ENCODE measurements around the gene CSNK1A1.
"Not testable (repeated sequence)": the region's sequence is repeated elsewhere in the genome, so short reads cannot be mapped to it uniquely, and the experiment has no call there.

Gene CSNK1A1

GRCh38 chr5:149489605-149490037, 61.6 kb downstream of the CSNK1A1 start:
- no peak for DNase-seq

- DNase-seq, result no peak
These were observed 62.5 kb downstream of the CSNK1A1 start for GRCh38 chr5:149488645-149489306.

GRCh38 chr5:149487672-149488071, 63.6 kb downstream of the CSNK1A1 start:
- DNase-seq, result no peak

DNA sequence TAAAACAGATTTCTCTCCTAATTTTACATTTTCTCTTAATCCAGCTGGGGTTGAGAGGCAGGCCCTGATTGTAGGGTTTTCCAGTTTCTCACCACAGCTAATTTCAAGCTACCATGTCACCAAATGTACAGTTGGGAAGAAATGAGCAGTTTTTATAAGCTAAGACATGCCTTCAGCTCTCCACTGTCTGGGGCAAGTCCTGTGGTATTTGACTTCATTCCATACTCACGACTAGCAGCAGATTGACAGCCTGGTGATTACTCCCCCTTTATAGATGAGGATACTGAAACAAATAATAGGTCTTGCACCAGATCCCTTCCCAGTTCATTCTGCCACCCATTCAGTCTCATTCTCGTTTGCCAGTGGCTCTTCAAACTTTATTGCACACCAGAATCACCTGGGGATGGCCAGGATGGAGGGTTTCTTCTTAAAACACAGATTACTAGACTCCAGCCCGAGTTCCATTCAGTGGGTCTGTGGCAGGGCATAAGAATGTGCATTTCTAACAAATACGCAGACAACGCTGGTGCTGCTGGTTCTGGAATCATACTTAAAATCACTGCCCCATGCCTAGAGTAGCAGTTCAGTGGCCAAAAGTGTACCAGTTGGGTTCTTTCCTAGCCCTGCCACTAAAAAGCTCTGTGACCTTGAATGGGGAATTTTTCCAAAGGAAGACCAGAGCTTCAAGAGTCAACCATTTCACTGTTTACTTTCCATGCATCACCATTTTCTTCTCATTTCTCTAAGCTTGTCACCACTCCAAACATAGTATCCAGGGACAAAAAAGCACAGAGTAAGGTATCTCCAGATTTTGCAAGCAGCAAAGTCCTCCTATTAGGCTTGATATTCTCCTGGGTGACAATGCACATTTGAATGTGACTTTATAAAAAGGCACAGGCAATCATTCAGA, 64.3 kb downstream of the CSNK1A1 start:
- no peak for DNase-seq

GRCh38 chr5:149485655-149486615, 65.3 kb downstream of the CSNK1A1 start:
- peak in 1 of 14 donors; percentile 43 for DNase-seq

- DNase-seq, result no peak
These were observed 69.8 kb downstream of the CSNK1A1 start for GRCh38 chr5:149481485-149481884.

GRCh38 chr5:149478761-149479160, 72.5 kb downstream of the CSNK1A1 start:
- DNase-seq, result no peak

GRCh38 chr5:149475777-149476176, 75.5 kb downstream of the CSNK1A1 start:
- DNase-seq, result no peak

DNA sequence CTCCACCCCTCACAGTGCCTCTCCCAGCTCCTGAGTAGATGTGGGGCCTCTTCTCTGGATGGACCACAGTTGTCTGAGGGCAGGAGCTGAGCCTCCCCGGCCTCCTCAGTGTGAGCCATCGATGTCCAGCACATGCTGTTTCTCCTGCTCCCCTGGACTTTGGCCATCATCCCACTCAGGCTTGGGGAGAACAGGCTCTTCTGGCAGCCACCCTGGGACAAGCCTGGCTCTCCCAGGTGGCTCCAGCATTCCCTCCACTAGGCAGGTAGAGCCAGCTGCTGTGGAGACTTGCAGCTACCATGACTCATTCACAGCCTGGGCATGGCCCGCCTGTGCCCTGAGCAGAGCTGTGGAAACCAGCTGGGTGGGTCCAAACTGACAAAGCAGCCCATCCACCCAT, 77.0 kb downstream of the CSNK1A1 start:
- DNase-seq, result no peak

GRCh38 chr5:149473441-149473840, 77.8 kb downstream of the CSNK1A1 start:
- no peak for DNase-seq

DNA sequence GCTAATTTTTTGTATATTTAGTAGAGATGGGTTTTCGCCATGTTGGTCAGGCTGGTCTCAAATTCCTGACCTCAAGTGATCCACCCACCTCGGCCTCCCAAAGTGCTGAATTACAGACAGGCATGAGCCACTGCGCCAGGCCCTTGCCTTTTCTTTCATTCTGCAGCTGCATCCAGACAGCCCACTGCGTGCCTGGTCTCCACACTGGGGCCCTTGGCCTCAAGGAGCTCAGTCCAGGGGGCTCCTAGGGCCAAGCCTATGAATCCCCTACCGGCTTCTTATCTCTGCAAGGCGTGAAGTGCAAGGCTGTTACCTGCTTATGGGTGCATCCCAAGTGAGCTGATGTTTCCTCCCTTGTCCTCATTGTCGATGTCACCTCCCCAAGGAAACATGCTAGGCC, 78.8 kb downstream of the CSNK1A1 start:
- no peak for DNase-seq

GRCh38 chr5:149471406-149472183, 79.6 kb downstream of the CSNK1A1 start:
- DNase-seq, result no peak

- DNase-seq, result no peak
These were observed 80.3 kb downstream of the CSNK1A1 start for GRCh38 chr5:149470942-149471341.

- DNase-seq, result no peak
These were observed 84.7 kb downstream of the CSNK1A1 start for GRCh38 chr5:149466457-149466972.

- no peak for DNase-seq
These were observed 86.3 kb downstream of the CSNK1A1 start for GRCh38 chr5:149464796-149465489.

DNA sequence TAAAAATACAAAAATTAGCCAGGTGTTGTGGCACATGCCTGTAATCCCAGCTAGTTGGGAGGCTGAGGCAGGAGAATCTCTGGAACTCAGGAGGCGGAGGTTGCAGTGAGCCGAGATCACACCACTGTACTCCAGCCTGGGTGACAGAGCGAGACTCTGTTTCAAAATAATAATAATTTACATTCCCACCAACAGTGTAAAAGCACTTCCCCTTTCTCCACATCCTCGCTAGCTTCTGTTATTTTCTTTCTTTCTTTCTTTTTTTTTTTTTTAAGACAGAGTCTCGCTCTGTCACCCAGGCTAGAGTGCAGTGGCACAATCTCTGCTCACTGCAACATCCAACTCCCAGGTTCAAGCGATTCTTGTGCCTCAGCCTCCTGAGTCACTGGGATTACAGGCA, 89.3 kb downstream of the CSNK1A1 start:
- DNase-seq, result not testable (repeated sequence)

GRCh38 chr5:149459891-149460290, 91.3 kb downstream of the CSNK1A1 start:
- DNase-seq, result no peak

- no peak for DNase-seq
These were observed 93.9 kb downstream of the CSNK1A1 start for GRCh38 chr5:149457393-149457763.

GRCh38 chr5:149456597-149457392, 94.4 kb downstream of the CSNK1A1 start:
- no peak for DNase-seq

GRCh38 chr5:149455889-149456409, 95.3 kb downstream of the CSNK1A1 start:
- no peak for DNase-seq

All from C1 segment of cervical spinal cord (tissue), 14 donors.